Spleen (tissue), 7 donors: Measurements from ENCODE around the gene PDLIM5.

Experiments
- POLR2AphosphoS5 ChIP-seq, 3 donors: sonication (generic); formaldehyde crosslinking; IDR thresholded peaks; one replicate each; pipeline ENCODE4 v1.5.1; 2017; ENCODE audit warnings: antibody characterized with exemption in 3 of 3
- TF ChIP-seq, protein P1 (sequence below), 11 experiments: fragments of 200-600 bp in 7 of 11; fragments of 450-650 bp in 4 of 11; sonication (generic) in 4 of 11; IDR thresholded peaks in 8 of 11; conservative IDR thresholded peaks in 3 of 11; 1 replicate in 7 of 11; 2 replicates in 4 of 11; pipeline versions ENCODE4 v1.4.0 to v1.8.0; 2016 to 2021; ENCODE audit warnings: antibody characterized with exemption in 11 of 11, inconsistent platforms in 4 of 11, mild to moderate bottlenecking in 1 of 11
- donor health status: DM: no; HTN: no; CAD: no; lungs with moderate emphysema.
- donor health status: DM: no; HTN: no; CAD: no.
- donor health status: DM: no; HTN: no; CAD: no.

DNA sequence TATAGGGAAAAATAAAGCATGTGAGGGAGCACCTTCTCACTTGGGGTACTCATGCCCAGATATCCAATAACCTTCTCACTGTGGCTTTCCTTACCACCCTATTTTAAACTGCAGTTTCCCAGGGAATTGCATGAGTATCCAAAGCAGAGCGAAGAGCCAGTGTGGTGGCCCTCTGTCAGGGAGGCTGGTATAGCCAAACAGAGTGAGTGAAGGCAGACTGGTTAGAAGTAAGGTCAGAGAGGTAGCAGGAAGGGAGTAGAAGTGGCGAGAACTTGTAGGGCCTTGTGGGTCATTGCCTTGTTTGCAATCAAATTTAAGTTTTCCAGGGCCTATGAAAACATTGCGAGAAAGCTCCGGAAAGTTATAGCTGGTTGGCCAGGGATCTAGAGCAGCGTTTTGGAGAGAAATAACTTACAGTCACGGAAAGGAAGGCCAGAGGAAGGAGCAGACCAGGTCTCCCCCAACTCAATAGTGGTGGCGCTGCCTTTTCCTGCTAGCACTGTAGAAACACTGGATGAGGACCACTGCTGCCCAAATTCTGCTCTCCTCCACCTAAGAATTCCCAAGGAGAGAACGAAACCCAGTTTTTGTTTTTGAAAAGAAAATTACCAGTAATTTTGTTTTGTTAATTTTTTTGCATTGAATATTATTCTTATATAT, 77.2 kb downstream of the PDLIM5 start:
- TF ChIP-seq, protein P1, sequence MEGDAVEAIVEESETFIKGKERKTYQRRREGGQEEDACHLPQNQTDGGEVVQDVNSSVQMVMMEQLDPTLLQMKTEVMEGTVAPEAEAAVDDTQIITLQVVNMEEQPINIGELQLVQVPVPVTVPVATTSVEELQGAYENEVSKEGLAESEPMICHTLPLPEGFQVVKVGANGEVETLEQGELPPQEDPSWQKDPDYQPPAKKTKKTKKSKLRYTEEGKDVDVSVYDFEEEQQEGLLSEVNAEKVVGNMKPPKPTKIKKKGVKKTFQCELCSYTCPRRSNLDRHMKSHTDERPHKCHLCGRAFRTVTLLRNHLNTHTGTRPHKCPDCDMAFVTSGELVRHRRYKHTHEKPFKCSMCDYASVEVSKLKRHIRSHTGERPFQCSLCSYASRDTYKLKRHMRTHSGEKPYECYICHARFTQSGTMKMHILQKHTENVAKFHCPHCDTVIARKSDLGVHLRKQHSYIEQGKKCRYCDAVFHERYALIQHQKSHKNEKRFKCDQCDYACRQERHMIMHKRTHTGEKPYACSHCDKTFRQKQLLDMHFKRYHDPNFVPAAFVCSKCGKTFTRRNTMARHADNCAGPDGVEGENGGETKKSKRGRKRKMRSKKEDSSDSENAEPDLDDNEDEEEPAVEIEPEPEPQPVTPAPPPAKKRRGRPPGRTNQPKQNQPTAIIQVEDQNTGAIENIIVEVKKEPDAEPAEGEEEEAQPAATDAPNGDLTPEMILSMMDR (IDR thresholded peaks at IDR 0.05 in 8 of 11, conservative IDR thresholded peaks at IDR 0.05 in 3 of 11): no peak
- no peak for TF ChIP-seq POLR2AphosphoS5 (IDR thresholded peaks at IDR 0.05)
